ENCODE results near the gene TGFBR3L. TPM values are rescaled to one million over a fixed set of nuclear protein-coding genes. Genes with fewer than 3 reads are reported as not detected.

TGFBR3L gene
- total RNA-seq, 1 donor from 2014 or later = 0.52 TPM

GRCh38 chr19:7904074-7905020 is 10.3 kb upstream of the TGFBR3L start:
- DNase-seq (ENCODE audit: low spot score) = peak; percentile 43

GRCh38 chr19:7905268-7905667 is 9.4 kb upstream of the TGFBR3L start:
- no peak for DNase-seq (ENCODE audit: low spot score)

DNA sequence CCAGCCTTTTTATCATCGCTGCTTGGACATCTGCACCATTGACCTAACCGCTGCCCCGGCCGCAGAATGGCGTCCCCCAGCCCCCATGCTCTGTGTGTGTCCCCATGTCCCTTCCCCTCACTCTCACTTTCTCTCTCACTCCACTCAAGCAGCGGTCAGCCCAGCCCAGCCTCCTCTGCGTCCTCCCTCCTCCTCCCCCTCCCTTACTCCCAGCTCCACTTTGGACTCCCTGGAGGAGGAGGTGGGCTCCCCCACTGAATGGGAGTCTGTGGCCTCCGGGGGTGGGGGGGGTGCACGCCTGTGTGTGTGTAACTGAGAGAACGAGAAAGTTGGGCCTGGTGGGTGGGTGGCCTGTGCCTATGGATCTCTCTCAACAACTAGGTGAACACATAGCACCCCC is 8.8 kb upstream of the TGFBR3L start:
- no peak for DNase-seq (ENCODE audit: low spot score)

DNA sequence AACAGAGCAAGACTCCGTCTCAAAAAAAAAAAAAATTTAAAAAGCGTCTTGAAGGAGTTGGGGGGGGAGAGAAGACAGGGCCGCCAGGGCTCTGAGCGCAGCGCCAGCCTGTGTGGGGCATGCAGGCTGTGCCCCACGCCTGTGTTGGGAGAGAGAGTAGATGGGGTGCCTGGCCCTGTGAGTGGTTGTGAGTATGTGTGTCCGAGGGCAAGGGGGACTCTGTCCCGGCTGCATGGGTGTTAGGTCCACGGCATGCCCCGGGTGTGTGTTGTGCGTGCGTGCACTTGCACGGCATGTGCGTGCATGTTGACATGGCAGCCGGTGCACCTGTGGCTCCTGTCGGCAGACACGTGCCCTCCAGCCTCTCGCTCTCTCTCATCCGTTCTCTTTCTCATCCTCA is 7.5 kb upstream of the TGFBR3L start:
- no peak for DNase-seq (ENCODE audit: low spot score)

DNA sequence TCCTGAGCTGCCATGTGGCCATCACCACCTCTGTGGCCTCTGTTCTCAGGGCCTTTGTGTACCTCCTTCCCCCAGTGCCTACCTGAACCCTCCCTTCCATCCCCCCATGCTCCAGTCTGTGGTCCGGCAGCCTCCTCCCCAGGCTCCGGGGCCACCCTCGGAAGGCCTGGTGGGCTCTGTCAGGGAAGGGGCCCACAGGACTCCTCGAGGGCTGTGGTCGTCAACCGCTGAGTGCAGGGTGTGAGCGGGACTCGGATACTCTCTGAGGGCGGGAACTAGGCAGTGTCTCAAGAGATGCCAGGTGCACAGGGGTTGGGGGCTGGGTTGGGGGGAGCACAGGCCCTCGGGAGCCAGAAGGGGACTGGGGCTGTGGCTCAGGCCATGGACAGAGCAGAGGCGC is 7.1 kb upstream of the TGFBR3L start:
- no peak for DNase-seq (ENCODE audit: low spot score)

- DNase-seq (ENCODE audit: low spot score) = no peak
Observed at GRCh38 chr19:7908078-7908699, 6.4 kb upstream of the TGFBR3L start.

GRCh38 chr19:7908742-7909461 is 5.7 kb upstream of the TGFBR3L start:
- no peak for DNase-seq (ENCODE audit: low spot score)

DNA sequence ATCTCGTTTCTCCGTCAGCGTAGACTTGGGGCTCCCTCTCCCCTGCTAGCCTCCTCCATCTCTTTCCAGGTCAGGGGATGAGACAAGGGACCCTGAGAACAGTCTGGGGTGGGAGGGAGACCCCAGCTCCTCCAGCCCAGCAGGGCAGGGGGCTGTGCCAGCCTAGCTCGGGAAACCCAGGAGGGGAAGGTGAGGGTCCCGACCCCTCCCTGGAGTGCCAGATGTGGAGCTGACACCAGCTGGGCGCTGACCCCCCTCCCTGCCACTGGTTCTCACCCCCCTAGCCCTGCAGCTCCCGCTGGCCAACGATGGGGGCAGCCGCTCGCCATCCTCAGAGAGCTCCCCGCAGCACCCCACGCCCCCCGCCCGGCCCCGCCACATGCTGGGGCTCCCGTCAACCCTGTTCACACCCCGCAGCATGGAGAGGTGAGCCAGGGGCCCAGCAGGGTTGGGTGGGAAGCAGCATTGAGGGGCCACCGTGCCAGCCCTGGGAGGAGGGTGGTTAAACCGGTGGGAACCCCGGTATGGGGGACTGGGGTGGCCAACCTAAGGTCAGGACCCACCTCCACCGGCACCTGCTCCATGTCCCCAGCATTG is 5.1 kb upstream of the TGFBR3L start:
- no peak for DNase-seq (ENCODE audit: low spot score)

DNA sequence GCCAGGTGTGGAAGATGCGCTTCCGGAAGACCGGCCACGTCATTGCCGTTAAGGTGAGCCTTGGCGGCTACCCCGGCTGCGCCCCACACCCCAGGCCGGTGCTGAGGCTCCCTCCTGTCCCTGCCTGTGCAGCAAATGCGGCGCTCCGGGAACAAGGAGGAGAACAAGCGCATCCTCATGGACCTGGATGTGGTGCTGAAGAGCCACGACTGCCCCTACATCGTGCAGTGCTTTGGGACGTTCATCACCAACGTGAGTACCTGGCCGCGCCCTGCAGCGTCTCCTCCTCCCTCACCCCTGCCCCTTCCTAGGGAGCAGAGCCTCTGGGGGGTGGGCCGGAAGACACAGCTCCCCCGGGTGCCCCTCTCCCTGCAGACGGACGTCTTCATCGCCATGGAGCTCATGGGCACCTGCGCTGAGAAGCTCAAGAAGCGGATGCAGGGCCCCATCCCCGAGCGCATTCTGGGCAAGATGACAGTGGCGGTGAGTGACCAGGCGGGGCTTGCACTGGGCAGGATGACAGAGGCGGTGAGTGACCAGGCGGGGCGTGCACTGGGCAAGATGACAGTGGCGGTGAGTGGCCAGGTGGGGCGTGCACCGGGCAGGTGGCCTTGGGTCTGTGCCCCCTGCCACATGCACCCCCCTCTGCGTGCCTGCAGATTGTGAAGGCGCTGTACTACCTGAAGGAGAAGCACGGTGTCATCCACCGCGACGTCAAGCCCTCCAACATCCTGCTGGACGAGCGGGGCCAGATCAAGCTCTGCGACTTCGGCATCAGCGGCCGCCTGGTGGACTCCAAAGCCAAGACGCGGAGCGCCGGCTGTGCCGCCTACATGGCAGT is 4.1 kb upstream of the TGFBR3L start:
- no peak for DNase-seq (ENCODE audit: low spot score)

DNA sequence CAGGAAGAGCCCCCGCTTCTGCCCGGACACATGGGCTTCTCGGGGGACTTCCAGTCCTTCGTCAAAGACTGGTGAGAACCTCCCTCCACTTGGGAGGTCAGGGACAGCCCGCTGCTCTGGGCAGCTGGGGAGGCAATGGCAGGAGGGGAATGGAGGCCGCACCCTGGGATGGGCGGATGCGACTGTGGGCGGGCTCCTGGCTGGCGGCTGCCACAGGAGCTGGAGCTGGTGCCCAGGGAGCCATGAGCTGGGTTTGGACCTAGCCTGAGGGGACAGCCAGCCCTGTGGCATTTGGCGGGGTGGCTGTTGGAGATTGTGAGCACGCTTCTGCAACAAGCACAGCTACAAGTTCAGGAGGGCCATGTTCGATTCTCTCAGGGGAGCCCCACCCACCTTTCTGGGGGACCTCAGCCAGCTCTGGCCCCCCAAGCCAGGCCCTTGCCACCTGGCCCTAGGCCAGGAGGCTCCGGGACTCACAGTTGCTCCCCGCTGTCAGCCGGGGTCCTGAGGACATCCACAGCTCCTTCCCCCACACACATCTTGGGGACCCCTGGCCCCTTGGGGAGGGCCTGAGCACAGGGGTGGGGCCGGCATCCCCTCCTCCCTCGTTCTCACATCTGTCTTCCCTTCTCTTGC is 3.0 kb upstream of the TGFBR3L start:
- no peak for DNase-seq (ENCODE audit: low spot score)

- DNase-seq (ENCODE audit: low spot score) = no peak
Observed at GRCh38 chr19:7912144-7912696, 2.4 kb upstream of the TGFBR3L start.

DNA sequence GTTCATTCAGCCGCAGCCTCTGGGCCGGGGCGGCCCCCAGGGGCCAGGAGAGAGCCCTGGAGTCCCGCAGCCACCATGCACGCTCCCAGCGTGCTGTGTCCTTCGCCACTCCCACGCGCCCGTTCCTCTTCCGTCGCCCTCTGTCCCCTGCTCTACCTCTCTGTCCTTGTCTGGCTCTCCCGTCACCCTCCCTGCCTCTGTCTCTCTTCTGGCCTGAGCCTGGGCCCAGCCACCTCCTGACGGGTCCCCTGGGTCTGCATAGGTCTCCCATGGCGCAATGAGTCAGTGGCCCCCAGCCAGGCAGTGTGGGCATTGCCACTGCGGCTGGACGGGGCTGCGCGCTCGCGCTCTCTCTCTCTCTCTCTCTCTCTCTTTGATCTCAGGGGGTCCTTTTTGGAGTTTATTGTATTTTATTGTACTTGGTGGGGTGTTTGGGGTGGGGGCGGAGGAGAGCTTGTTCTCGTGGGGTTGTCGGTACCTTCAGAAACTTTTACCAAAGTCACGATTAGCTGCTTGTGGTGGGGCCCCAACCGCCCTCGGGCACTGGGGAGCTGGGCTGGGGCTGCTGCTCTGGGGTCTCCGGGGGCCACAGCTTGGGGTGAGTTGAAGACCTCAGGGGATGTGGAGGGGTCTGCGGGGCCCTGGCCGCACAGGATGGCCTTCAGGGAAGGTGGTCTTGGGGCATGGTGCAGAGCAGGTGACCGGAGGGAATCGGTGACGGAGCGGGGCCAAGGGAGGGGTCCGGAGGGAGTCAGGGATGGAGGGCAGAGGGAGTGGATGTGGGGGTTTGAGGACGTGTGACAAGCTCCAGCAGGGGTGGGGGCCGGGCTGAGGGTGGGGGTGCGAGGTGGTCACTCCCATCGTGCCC is 1.7 kb upstream of the TGFBR3L start:
- no peak for DNase-seq (ENCODE audit: low spot score)

- DNase-seq (ENCODE audit: low spot score) = no peak
Observed at GRCh38 chr19:7913652-7914051, 978 bp upstream of the TGFBR3L start.

- DNase-seq (ENCODE audit: low spot score) = no peak
Observed at GRCh38 chr19:7914099-7914498, 531 bp upstream of the TGFBR3L start.

- no peak for DNase-seq (ENCODE audit: low spot score)
Observed at GRCh38 chr19:7915250-7916102, 846 bp downstream of the TGFBR3L start.

- DNase-seq (ENCODE audit: low spot score) = no peak
Observed at GRCh38 chr19:7916103-7916954, 1.7 kb downstream of the TGFBR3L start.

- no peak for DNase-seq (ENCODE audit: low spot score)
Observed at GRCh38 chr19:7916955-7917266, 2.3 kb downstream of the TGFBR3L start.
